GM12801 (cell line): ENCODE data around the gene MAP2.

ENCODE experiments used
- CTCF ChIP-seq: IDR thresholded peaks from one replicate; pipeline ENCODE4 v1.5.1; 2011; ENCODE audit warnings: control low read depth; ENCODE audit not compliant: insufficient read length; ENCODE audit errors: extremely low read depth

MAP2 gene

GRCh38 chr2:209637293-209637692 lies 213.4 kb downstream of the MAP2 start:
- no peak for TF ChIP-seq CTCF

- TF ChIP-seq CTCF = no peak
These were observed 214.5 kb downstream of the MAP2 start for GRCh38 chr2:209638346-209638745.

- no peak for TF ChIP-seq CTCF
These were observed 216.5 kb downstream of the MAP2 start for GRCh38 chr2:209640358-209640757.

GRCh38 chr2:209642146-209642820 lies 218.4 kb downstream of the MAP2 start:
- TF ChIP-seq CTCF = no peak

GRCh38 chr2:209644842-209645241 lies 221.0 kb downstream of the MAP2 start:
- TF ChIP-seq CTCF = no peak

GRCh38 chr2:209648714-209649113 lies 224.9 kb downstream of the MAP2 start:
- no peak for TF ChIP-seq CTCF

- TF ChIP-seq CTCF = no peak
These were observed 229.3 kb downstream of the MAP2 start for GRCh38 chr2:209653134-209653533.
